H9 (cell line): Measurements from ENCODE around the gene MSL1. TPM values are rescaled to one million over a fixed set of nuclear protein-coding genes. Genes with fewer than 3 reads are reported as not detected.
A peak's percentile ranks its signal among the peaks of the same experiment; 100 is the strongest.

Experiments
- DNase-seq: peaks from one replicate; pipeline ENCODE4 v3.0.0-alpha.2; 2017
- H2AFZ ChIP-seq: one replicate; pipeline ENCODE4 v1.6.1; 2013; ENCODE audit warnings: mild to moderate bottlenecking, low read length, control low read depth, moderate library complexity
- H2AK5ac ChIP-seq: 2 replicates; pipeline ENCODE4 v1.6.1; 2013; ENCODE audit warnings: low read length, control low read depth, mixed read lengths; ENCODE audit not compliant: insufficient read length
- H2BK120ac ChIP-seq: one replicate; pipeline ENCODE4 v1.6.1; 2013; ENCODE audit warnings: low read depth, mild to moderate bottlenecking, low read length, control low read depth, inconsistent platforms; ENCODE audit not compliant: poor library complexity, severe bottlenecking
- H2BK12ac ChIP-seq: 2 replicates; pipeline ENCODE4 v1.6.1; 2013; ENCODE audit warnings: low read length, control low read depth, mixed read lengths, low read depth; ENCODE audit not compliant: insufficient read length
- H2BK15ac ChIP-seq: 2 replicates; pipeline ENCODE4 v1.6.1; 2013; ENCODE audit warnings: low read depth, low read length, control low read depth
- H2BK20ac ChIP-seq: one replicate; pipeline ENCODE4 v1.6.1; 2013; ENCODE audit warnings: low read depth, mild to moderate bottlenecking, low read length, control low read depth, inconsistent platforms; ENCODE audit not compliant: poor library complexity, severe bottlenecking
- H2BK5ac ChIP-seq: 2 replicates; pipeline ENCODE4 v1.6.1; 2013; ENCODE audit warnings: low read length, control low read depth, mixed read lengths; ENCODE audit not compliant: insufficient read length
- H3K14ac ChIP-seq: 2 replicates; pipeline ENCODE4 v1.6.1; 2013; ENCODE audit warnings: low read length, control low read depth; ENCODE audit not compliant: insufficient read depth
- H3K18ac ChIP-seq: 2 replicates; pipeline ENCODE4 v1.6.1; 2013; ENCODE audit warnings: low read depth, mild to moderate bottlenecking, mixed read lengths, low read length, control low read depth; ENCODE audit not compliant: insufficient read length
- H3K23ac ChIP-seq: 2 replicates; pipeline ENCODE4 v1.6.1; 2013; ENCODE audit warnings: low read length, control low read depth, mixed read lengths, low read depth; ENCODE audit not compliant: insufficient read length
- H3K23me2 ChIP-seq: 2 replicates; pipeline ENCODE4 v1.6.1; 2013; ENCODE audit warnings: low read depth, mild to moderate bottlenecking, mixed read lengths, low read length, control low read depth; ENCODE audit not compliant: insufficient read length, poor library complexity, severe bottlenecking
- H3K27ac ChIP-seq: 2 replicates; pipeline ENCODE4 v1.5.1; 2013; ENCODE audit warnings: low read length, control low read depth, mixed read lengths, low read depth; ENCODE audit not compliant: insufficient read length
- H3K27me3 ChIP-seq: 2 replicates; pipeline ENCODE4 v1.6.1; 2013; ENCODE audit warnings: low read length, control low read depth, inconsistent platforms; ENCODE audit not compliant: insufficient read depth
- H3K4ac ChIP-seq: 2 replicates; pipeline ENCODE4 v1.6.1; 2013; ENCODE audit warnings: low read depth, mild to moderate bottlenecking, control low read depth, inconsistent platforms, low read length, moderate library complexity
- H3K4me1 ChIP-seq: 2 replicates; pipeline ENCODE4 v1.6.1; 2013; ENCODE audit warnings: low read length, control low read depth, inconsistent platforms; ENCODE audit not compliant: insufficient read depth
- H3K4me2 ChIP-seq: 2 replicates; pipeline ENCODE4 v1.6.1; 2013; ENCODE audit warnings: low read length, control low read depth, mixed read lengths; ENCODE audit not compliant: insufficient read length, insufficient read depth
- H3K56ac ChIP-seq: 2 replicates; pipeline ENCODE4 v1.6.1; 2013; ENCODE audit warnings: low read depth, mild to moderate bottlenecking, mixed read lengths, low read length, control low read depth; ENCODE audit not compliant: insufficient read length
- H3K79me1 ChIP-seq: 2 replicates; pipeline ENCODE4 v1.6.1; 2013; ENCODE audit warnings: low read depth, mild to moderate bottlenecking, moderate library complexity, low read length, control low read depth, inconsistent platforms; ENCODE audit not compliant: insufficient read depth, poor library complexity, severe bottlenecking
- H3K79me2 ChIP-seq: 2 replicates; pipeline ENCODE4 v1.6.1; 2013; ENCODE audit warnings: low read length, control low read depth, inconsistent platforms; ENCODE audit not compliant: insufficient read depth
- H3K9ac ChIP-seq: 2 replicates; pipeline ENCODE4 v1.6.1; 2013; ENCODE audit warnings: low read length, control low read depth, mixed read lengths; ENCODE audit not compliant: insufficient read length; ENCODE audit errors: extremely low read depth
- H3K9me3 ChIP-seq: one replicate; pipeline ENCODE4 v1.6.1; 2013; ENCODE audit warnings: low read depth, low read length, inconsistent platforms; ENCODE audit not compliant: control insufficient read depth
- H3T11ph ChIP-seq: one replicate; pipeline ENCODE4 v1.6.1; 2013; ENCODE audit warnings: mild to moderate bottlenecking, low read length, control low read depth, inconsistent platforms
- H4K20me1 ChIP-seq: one replicate; pipeline ENCODE4 v1.6.1; 2013; ENCODE audit not compliant: control insufficient read depth, insufficient read length, insufficient read depth
- H4K5ac ChIP-seq: 2 replicates; pipeline ENCODE4 v1.6.1; 2013; ENCODE audit warnings: low read depth, mild to moderate bottlenecking, mixed read lengths, low read length, control low read depth; ENCODE audit not compliant: insufficient read length
- H4K8ac ChIP-seq: replicated peaks from 2 replicates; pipeline ENCODE4 v1.6.1; 2013; ENCODE audit warnings: low read length, control low read depth, mixed read lengths, low read depth; ENCODE audit not compliant: insufficient read length
- H4K91ac ChIP-seq: 2 replicates; pipeline ENCODE4 v1.6.1; 2013; ENCODE audit warnings: low read depth, mild to moderate bottlenecking, moderate library complexity, mixed read lengths, low read length, control low read depth; ENCODE audit not compliant: insufficient read length
- H3K27ac Mint-ChIP-seq, 3 experiments: 2 replicates in 2 of 3; 3 replicates in 1 of 3; pipeline ENCODE4 v1.8.0; 2020 to 2021; ENCODE audit warnings: mixed read lengths in 3 of 3, mild to moderate bottlenecking in 1 of 3, moderate library complexity in 1 of 3
- H3K27me3 Mint-ChIP-seq: 2 replicates; pipeline ENCODE4 v1.8.0; 2021; ENCODE audit warnings: low read depth, mild to moderate bottlenecking, moderate library complexity, mixed read lengths
- H3K36me3 Mint-ChIP-seq, 3 experiments: 2 replicates in 2 of 3; 3 replicates in 1 of 3; pipeline ENCODE4 v1.8.0; 2020 to 2021; ENCODE audit warnings: low read depth in 3 of 3, mixed read lengths in 3 of 3; ENCODE audit not compliant: insufficient read depth in 1 of 3
- H3K4me1 Mint-ChIP-seq, 2 experiments: 2 replicates each; pipeline ENCODE4 v1.8.0; 2020; ENCODE audit warnings: mixed read lengths in 2 of 2
- H3K4me3 Mint-ChIP-seq, 2 experiments: 2 replicates in 1 of 2; 3 replicates in 1 of 2; pipeline ENCODE4 v1.8.0; 2020 to 2021; ENCODE audit warnings: mild to moderate bottlenecking in 2 of 2, mixed read lengths in 2 of 2, moderate library complexity in 1 of 2
- H3K9me3 Mint-ChIP-seq, 2 experiments: 2 replicates in 1 of 2; 3 replicates in 1 of 2; pipeline ENCODE4 v1.8.0; 2020; ENCODE audit warnings: mild to moderate bottlenecking in 2 of 2, mixed read lengths in 2 of 2, moderate library complexity in 1 of 2
- CTCF ChIP-seq: fragments of 200-600 bp; sonication (generic); conservative IDR thresholded peaks from 3 replicates; pipeline ENCODE4 v1.8.0; 2021; ENCODE audit warnings: antibody characterized with exemption, mild to moderate bottlenecking
- WGBS: extraction: QIAGEN DNeasy Blood & Tissue Kit; methylation state at CpG from one replicate; pipeline ENCODE4 v1.1.7; 2013; ENCODE audit warnings: missing lambda C conversion rate, low lambda C conversion rate, mixed read lengths; ENCODE audit not compliant: insufficient read length; ENCODE audit errors: extremely low coverage; 5-methylcytosine and 5-hydroxymethylcytosine counted together
- total RNA-seq: library from RNA; stranded (reverse); gene quantifications from 2 replicates; pipeline ENCODE4 v1.2.1, GENCODE V29; 2021

MSL1 gene
- total RNA-seq, 1 experiment from 2014 or later = 105 TPM

- no peak overlapping the region for H3T11ph ChIP-seq
- H2BK12ac ChIP-seq = no peak overlapping the region
- peak overlapping the region; percentile 18 for H3K27ac ChIP-seq
- H3K23me2 ChIP-seq = no peaks in the 10 kb centered on the region
- H2AFZ ChIP-seq = no peak overlapping the region
- H2BK120ac ChIP-seq = no peak overlapping the region
- Mint-ChIP-seq H3K9me3 (no peaks in the 10 kb centered on the region), H3K4me1 (peaks cover 5 to 6% of the 10 kb centered on the region in 2 experiments), H3K4me3 (no peak overlapping the region), H3K27ac (peak overlapping the region; percentile 81 to 97 (median 88)), H3K36me3 (peaks cover 52 to 97% (median 92%) of the 10 kb centered on the region in 3 experiments; a peak in 6 of 7 replicates), H3K27me3 (no peaks in the 10 kb centered on the region)
- H3K14ac ChIP-seq = no peak overlapping the region
- no CpG with 5 or more reads among the region's 11 CpGs for WGBS
- no peak overlapping the region for H2BK15ac ChIP-seq
- H3K9ac ChIP-seq = no peak overlapping the region
- no peak overlapping the region for H3K4ac ChIP-seq
- no peaks in the 10 kb centered on the region for H3K4me1 ChIP-seq
- no peaks in the 10 kb centered on the region for H3K79me2 ChIP-seq
- H4K5ac ChIP-seq = no peak overlapping the region
- no peak overlapping the region for H3K56ac ChIP-seq
- H4K8ac ChIP-seq = no peak overlapping the region
- H2BK5ac ChIP-seq = no peak overlapping the region
- DNase-seq = peak; percentile 57
- peak; percentile 77 for TF ChIP-seq CTCF
- no peak overlapping the region for H3K18ac ChIP-seq
- no peak overlapping the region for H3K4me2 ChIP-seq
- no peak overlapping the region for H2BK20ac ChIP-seq
- no peak overlapping the region for H3K23ac ChIP-seq
- peak overlapping the region; percentile 69 for H4K91ac ChIP-seq
- H3K9me3 ChIP-seq = no peaks in the 10 kb centered on the region
- H3K27me3 ChIP-seq = no peaks in the 10 kb centered on the region
- H3K79me1 ChIP-seq = no peaks in the 10 kb centered on the region
- H4K20me1 ChIP-seq = no peaks in the 10 kb centered on the region
- no peak overlapping the region for H2AK5ac ChIP-seq
Observed at GRCh38 chr17:40168262-40168832, 46.6 kb downstream of the MSL1 start.
